Measurements from ENCODE around the gene TUBGCP6. TPM values are rescaled to one million over a fixed set of nuclear protein-coding genes. Genes with fewer than 3 reads are reported as not detected.

Gene TUBGCP6
- total RNA-seq, 4 donors from 2014 or later: 43.8 to 110 (median 73.1) TPM

- Histone ChIP-seq H3K4me3 (peak within 1 kb of the TSS; percentile 62 to 95 (median 88)), H3K27ac (peak within 1 kb of the TSS; percentile 81 to 88 (median 86)), H3K9me3 (no peaks in the 10 kb centered on the region), H3K27me3 (no peaks in the 10 kb centered on the region), H3K4me1 (peaks cover 16 to 22% (median 19%) of the 10 kb centered on the region in 4 donors), H3K36me3 (no peaks in the 10 kb centered on the region)
- peak; percentile 95 for DNase-seq
- WGBS, 2 donors (ENCODE audit: low coverage in 1 of 2): 0% methylated on average over 61 of the region's 105 CpGs; no CpG with 5 or more reads in 1 of the 2 donors
- intact Hi-C loops (cut with DNase I; ENCODE audit: low total_unique reads): no loop called here
- in situ Hi-C loops (cut with MboI; ENCODE audit: low pct_ligation_motif_present in 1 of 4, low pct_unique_long_range_greater_than_20kb in 1 of 4, low sequenced_read_pairs in 3 of 4): loop anchor here in 1 of 4 donors (10.0 kb wide), 1 partner anchor 56 kb away; no protein-coding TSS in a partner anchor
- TF ChIP-seq POLR2AphosphoS5 (IDR thresholded peaks at IDR 0.05) (peak; percentile 87 to 95 (median 91)), EP300 (IDR thresholded peaks at IDR 0.05; ENCODE audit: low read depth) (no peak), POLR2A (IDR thresholded peaks at IDR 0.05) (peak; percentile 69)
Measured at GRCh38 chr22:50200461-50201190, 44.2 kb downstream of the TUBGCP6 start, which contains the start of gene SELENOO. Gene SELENOO (plus strand): TSS chr22:50201011. CDS start chr22:50201037, 26 bp downstream.

- intact Hi-C loops (cut with DNase I; ENCODE audit: low total_unique reads): no loop called here
- in situ Hi-C loops (cut with MboI; ENCODE audit: low pct_ligation_motif_present in 1 of 4, low pct_unique_long_range_greater_than_20kb in 1 of 4, low sequenced_read_pairs in 3 of 4): loop anchor here in 1 of 4 donors (10.0 kb wide), 1 partner anchor 55 kb away; no protein-coding TSS in a partner anchor
- Histone ChIP-seq H3K4me3 (peak overlapping the region; percentile 52 to 95 (median 88)), H3K36me3 (no peaks in the 10 kb centered on the region), H3K27ac (peak overlapping the region; percentile 81 to 88 (median 86)), H3K4me1 (peaks cover 16 to 22% (median 19%) of the 10 kb centered on the region in 4 donors), H3K9me3 (no peaks in the 10 kb centered on the region), H3K27me3 (no peaks in the 10 kb centered on the region)
- DNase-seq: no peak
- TF ChIP-seq POLR2AphosphoS5 (IDR thresholded peaks at IDR 0.05) (no peak), CTCF (IDR thresholded peaks at IDR 0.05) (no peak), POLR2A (IDR thresholded peaks at IDR 0.05) (no peak), EP300 (IDR thresholded peaks at IDR 0.05; ENCODE audit: low read depth) (no peak)
- WGBS, 2 donors (ENCODE audit: low coverage in 1 of 2): 14% methylated on average over 34 of the region's 34 CpGs; no CpG with 5 or more reads in 1 of the 2 donors
Measured at GRCh38 chr22:50199829-50200460, 44.9 kb downstream of the TUBGCP6 start.

- H3K4me1 ChIP-seq: peaks cover 16 to 22% (median 19%) of the 10 kb centered on the region in 4 donors
- DNase-seq: no peak
- H3K4me3 ChIP-seq: no peak overlapping the region
- no peaks in the 10 kb centered on the region for H3K27me3 ChIP-seq
- no peak overlapping the region for H3K27ac ChIP-seq
- TF ChIP-seq EP300 (IDR thresholded peaks at IDR 0.05; ENCODE audit: low read depth) (no peak), POLR2AphosphoS5 (IDR thresholded peaks at IDR 0.05) (no peak), POLR2A (IDR thresholded peaks at IDR 0.05) (no peak)
- intact Hi-C loops (cut with DNase I; ENCODE audit: low total_unique reads): no loop called here
- WGBS, 2 donors (ENCODE audit: low coverage in 1 of 2): 87% methylated on average over 17 of the region's 18 CpGs; no CpG with 5 or more reads in 1 of the 2 donors
- H3K36me3 ChIP-seq: peaks cover 0 to 4% (median 2%) of the 10 kb centered on the region in 4 donors
- no peaks in the 10 kb centered on the region for H3K9me3 ChIP-seq
- in situ Hi-C loops (cut with MboI; ENCODE audit: low pct_ligation_motif_present in 1 of 4, low pct_unique_long_range_greater_than_20kb in 1 of 4, low sequenced_read_pairs in 3 of 4): no loop called here
Measured at GRCh38 chr22:50199251-50199721, 45.5 kb downstream of the TUBGCP6 start.

GRCh38 chr22:50198624-50199017, 46.2 kb downstream of the TUBGCP6 start:
- 88 to 92% methylated on average over 2 to 12 of the region's 16 CpGs for WGBS, 2 donors (ENCODE audit: low coverage in 1 of 2)
- Histone ChIP-seq H3K4me3 (no peak overlapping the region), H3K36me3 (peaks cover 0 to 6% (median 2%) of the 10 kb centered on the region in 4 donors), H3K27ac (no peak overlapping the region), H3K9me3 (no peaks in the 10 kb centered on the region), H3K4me1 (peaks cover 16 to 22% (median 19%) of the 10 kb centered on the region in 4 donors), H3K27me3 (no peaks in the 10 kb centered on the region)
- intact Hi-C loops (cut with DNase I; ENCODE audit: low total_unique reads): no loop called here
- DNase-seq: no peak
- in situ Hi-C loops (cut with MboI; ENCODE audit: low pct_ligation_motif_present in 1 of 4, low pct_unique_long_range_greater_than_20kb in 1 of 4, low sequenced_read_pairs in 3 of 4): no loop called here
- no peak for TF ChIP-seq EP300 (IDR thresholded peaks at IDR 0.05; ENCODE audit: low read depth)
- no peak for TF ChIP-seq CTCF (IDR thresholded peaks at IDR 0.05)
- TF ChIP-seq POLR2A (IDR thresholded peaks at IDR 0.05): no peak
- no peak for TF ChIP-seq POLR2AphosphoS5 (IDR thresholded peaks at IDR 0.05)

All from transverse colon (tissue), 4 donors.